ENCODE measurements around the gene NUP214. TPM values are rescaled to one million over a fixed set of nuclear protein-coding genes. Genes with fewer than 3 reads are reported as not detected.

Gene NUP214
- total RNA-seq, 2 experiments from 2014 or later: 19.7 to 69.6 TPM

GRCh38 chr9:131092548-131093440 is 32.6 kb upstream of the NUP214 start:
- Histone ChIP-seq H3K27ac (ENCODE audit: low read depth, low read length, poor library complexity, severe bottlenecking) (no peak overlapping the region), H3K36me3 (ENCODE audit: insufficient read depth, low read length) (no peaks in the 10 kb centered on the region), H3K4me1 (ENCODE audit: insufficient read depth, low read length, poor library complexity, severe bottlenecking) (no peaks in the 10 kb centered on the region), H3K79me2 (ENCODE audit: insufficient read depth, low read depth, low read length) (no peaks in the 10 kb centered on the region), H2AFZ (ENCODE audit: low read length) (no peak overlapping the region), H3K4me3 (ENCODE audit: low read depth, low read length, poor library complexity, severe bottlenecking) (no peak overlapping the region), H3K9me2 (ENCODE audit: insufficient read depth, low read length) (no peaks in the 10 kb centered on the region), H4K20me1 (ENCODE audit: insufficient read depth, low read length) (no peaks in the 10 kb centered on the region), H3K9me3 (ENCODE audit: low read length) (no peaks in the 10 kb centered on the region), H3K4me2 (ENCODE audit: low read length) (no peak overlapping the region)
- ChIA-PET POLR2A (no interaction called here), CTCF (ENCODE audit: unreplicated experiment) (no interaction called here)
- BruUV-seq (replicated peaks): no TSS peak
- intact Hi-C loops (cut with micrococcal nuclease; ENCODE audit: unreplicated experiment): no loop called here
- TF ChIP-seq EZH2phosphoT487 (IDR thresholded peaks at IDR 0.05; ENCODE audit: borderline replicate concordance, low read depth, low read length) (no peak), CTCF (conservative IDR thresholded peaks at IDR 0.05; ENCODE audit: low read length) (no peak)
- DNase-seq (ENCODE audit: low spot score): no peak

DNA sequence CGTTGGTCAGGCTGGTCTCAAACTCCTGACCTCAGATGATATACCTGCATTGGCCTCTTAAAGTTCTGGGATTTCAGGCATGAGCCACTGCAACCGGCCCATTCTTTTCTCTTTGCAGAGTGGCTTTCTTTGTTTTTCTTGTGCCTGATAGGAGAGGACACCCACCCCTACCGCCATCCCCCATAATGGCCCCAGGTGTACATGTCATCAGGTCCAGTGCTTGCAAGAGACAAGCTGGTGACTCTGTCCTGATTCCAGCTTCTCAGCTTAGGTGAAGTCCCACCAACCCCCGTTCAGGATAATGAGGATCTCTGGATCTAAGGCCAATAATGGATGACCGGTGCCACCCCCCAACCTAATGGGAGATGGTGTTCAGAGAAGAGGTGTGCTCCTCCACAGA is 31.4 kb upstream of the NUP214 start:
- H3K79me2 ChIP-seq (ENCODE audit: insufficient read depth, low read depth, low read length): no peaks in the 10 kb centered on the region
- no peak overlapping the region for H3K27ac ChIP-seq (ENCODE audit: low read depth, low read length, poor library complexity, severe bottlenecking)
- DNase-seq (ENCODE audit: low spot score): no peak
- no TSS peak for BruUV-seq (replicated peaks)
- no peak overlapping the region for H3K4me3 ChIP-seq (ENCODE audit: low read depth, low read length, poor library complexity, severe bottlenecking)
- intact Hi-C loops (cut with micrococcal nuclease; ENCODE audit: unreplicated experiment): no loop called here
- ChIA-PET CTCF (ENCODE audit: unreplicated experiment) (no interaction called here), POLR2A (interaction anchor here (0.7 kb wide), 1 partner anchor 19 kb away, joined by 3 read pairs; no protein-coding TSS in a partner anchor)
- no peaks in the 10 kb centered on the region for H3K9me3 ChIP-seq (ENCODE audit: low read length)
- TF ChIP-seq EZH2phosphoT487 (IDR thresholded peaks at IDR 0.05; ENCODE audit: borderline replicate concordance, low read depth, low read length) (no peak), CTCF (conservative IDR thresholded peaks at IDR 0.05; ENCODE audit: low read length) (no peak)
- H2AFZ ChIP-seq (ENCODE audit: low read length): no peak overlapping the region
- no peaks in the 10 kb centered on the region for H3K36me3 ChIP-seq (ENCODE audit: insufficient read depth, low read length)
- no peaks in the 10 kb centered on the region for H4K20me1 ChIP-seq (ENCODE audit: insufficient read depth, low read length)
- no peaks in the 10 kb centered on the region for H3K9me2 ChIP-seq (ENCODE audit: insufficient read depth, low read length)
- no peaks in the 10 kb centered on the region for H3K4me1 ChIP-seq (ENCODE audit: insufficient read depth, low read length, poor library complexity, severe bottlenecking)
- no peak overlapping the region for H3K4me2 ChIP-seq (ENCODE audit: low read length)

DNA sequence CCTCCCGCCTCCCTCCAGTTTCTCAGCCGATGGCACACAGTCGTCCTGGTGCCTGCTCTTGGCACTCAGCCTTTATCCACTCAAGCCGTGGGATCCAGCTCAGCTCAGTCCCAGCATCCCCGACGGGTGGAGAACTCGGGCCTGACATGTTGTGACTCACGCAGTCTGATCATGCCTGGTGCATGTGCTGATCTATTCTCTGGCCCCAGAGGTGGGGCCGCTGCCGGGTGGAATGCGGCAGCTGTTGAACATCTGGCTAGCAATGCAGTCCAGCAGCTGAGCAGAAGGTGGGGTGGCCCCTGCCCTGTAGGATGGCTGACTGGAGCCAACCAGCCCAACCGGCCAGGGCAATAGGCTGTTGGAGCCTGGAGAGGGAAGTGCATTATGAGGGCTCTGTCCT is 30.8 kb upstream of the NUP214 start:
- H3K9me2 ChIP-seq (ENCODE audit: insufficient read depth, low read length): no peaks in the 10 kb centered on the region
- no peaks in the 10 kb centered on the region for H3K79me2 ChIP-seq (ENCODE audit: insufficient read depth, low read depth, low read length)
- CTCF ChIA-PET (ENCODE audit: unreplicated experiment): no interaction called here
- H3K27ac ChIP-seq (ENCODE audit: low read depth, low read length, poor library complexity, severe bottlenecking): no peak overlapping the region
- H3K36me3 ChIP-seq (ENCODE audit: insufficient read depth, low read length): no peaks in the 10 kb centered on the region
- POLR2A ChIA-PET: interaction anchor here (0.5 to 0.7 kb wide), 2 partner anchors 18 to 206 kb away, joined by 3 read pairs; no protein-coding TSS in a partner anchor
- no peak overlapping the region for H3K4me3 ChIP-seq (ENCODE audit: low read depth, low read length, poor library complexity, severe bottlenecking)
- intact Hi-C loops (cut with micrococcal nuclease; ENCODE audit: unreplicated experiment): no loop called here
- BruUV-seq (replicated peaks): no TSS peak
- TF ChIP-seq CTCF (conservative IDR thresholded peaks at IDR 0.05; ENCODE audit: low read length): no peak
- TF ChIP-seq EZH2phosphoT487 (IDR thresholded peaks at IDR 0.05; ENCODE audit: borderline replicate concordance, low read depth, low read length): no peak
- no peaks in the 10 kb centered on the region for H3K4me1 ChIP-seq (ENCODE audit: insufficient read depth, low read length, poor library complexity, severe bottlenecking)
- H4K20me1 ChIP-seq (ENCODE audit: insufficient read depth, low read length): no peaks in the 10 kb centered on the region
- H3K4me2 ChIP-seq (ENCODE audit: low read length): no peak overlapping the region
- no peaks in the 10 kb centered on the region for H3K9me3 ChIP-seq (ENCODE audit: low read length)
- H2AFZ ChIP-seq (ENCODE audit: low read length): no peak overlapping the region
- DNase-seq (ENCODE audit: low spot score): no peak

Data from OCI-LY7 (cell line).